H1 (cell line): ENCODE measurements around the gene RITA1. TPM values are rescaled to one million over a fixed set of nuclear protein-coding genes. Genes with fewer than 3 reads are reported as not detected.

Experiments used
- CBX5 ChIP-seq: fragments of 300-800, 300-1000 bp; sonication (generic); IDR thresholded peaks from 2 replicates; pipeline ENCODE4 v1.7.1; 2016; ENCODE audit warnings: antibody characterized with exemption, low read length, low read depth
- CHD1 ChIP-seq: IDR thresholded peaks from 2 replicates; pipeline ENCODE4 v1.6.1; 2012; ENCODE audit warnings: low read depth, low read length, improper control_type of control experiment
- EP300 ChIP-seq, 2 experiments: IDR thresholded peaks; 1 replicate in 1 of 2; 2 replicates in 1 of 2; pipeline ENCODE4 v1.6.1; 2011 to 2012; ENCODE audit warnings: low read depth in 2 of 2, low read length in 2 of 2, mild to moderate bottlenecking in 2 of 2, borderline replicate concordance in 1 of 2, inconsistent platforms in 1 of 2, moderate library complexity in 1 of 2
- HDAC2 ChIP-seq, 2 experiments: fragments of 300-600 bp in 1 of 2; sonication (generic) in 1 of 2; IDR thresholded peaks; 2 replicates each; pipeline ENCODE4 v1.6.1; 2011 to 2012; ENCODE audit warnings: low read depth in 2 of 2, low read length in 2 of 2, mild to moderate bottlenecking in 2 of 2, moderate library complexity in 2 of 2, borderline replicate concordance in 1 of 2, inconsistent platforms in 1 of 2
- HDAC6 ChIP-seq: IDR thresholded peaks from one replicate; pipeline ENCODE4 v1.7.1; 2012; ENCODE audit warnings: low read depth, mild to moderate bottlenecking, inconsistent platforms, low read length, moderate library complexity
- KDM1A ChIP-seq: fragments of 200-600, 300-600 bp; sonication (generic); IDR thresholded peaks from 2 replicates; pipeline ENCODE4 v1.7.1; 2016; ENCODE audit warnings: mild to moderate bottlenecking, low read length, borderline replicate concordance
- MAFK ChIP-seq: IDR thresholded peaks from 2 replicates; pipeline ENCODE4 v1.6.1; 2012; ENCODE audit warnings: low read depth, mild to moderate bottlenecking, improper control_type of control experiment, low read length
- PHF8 ChIP-seq: fragments of 200-600 bp; sonication (generic); conservative IDR thresholded peaks from 2 replicates; pipeline ENCODE4 v1.7.1; 2012; ENCODE audit warnings: low read depth, mild to moderate bottlenecking, inconsistent platforms, low read length, moderate library complexity
- POLR2A ChIP-seq, 2 experiments: IDR thresholded peaks; 1 replicate in 1 of 2; 2 replicates in 1 of 2; pipeline ENCODE4 v1.6.1; 2011; ENCODE audit warnings: low read depth in 2 of 2, low read length in 2 of 2, mild to moderate bottlenecking in 2 of 2; ENCODE audit errors: control extremely low read depth in 1 of 2
- RNF2 ChIP-seq: fragments of 200-900, 300-1000 bp; sonication (generic); IDR thresholded peaks from 2 replicates; pipeline ENCODE4 v1.7.1; 2016; ENCODE audit warnings: borderline replicate concordance, low read depth, mild to moderate bottlenecking, antibody characterized with exemption, low read length; ENCODE audit not compliant: poor library complexity, severe bottlenecking; ENCODE audit errors: missing control alignments
- SAP30 ChIP-seq: fragments of 300-600 bp; sonication (generic); IDR thresholded peaks from 2 replicates; pipeline ENCODE4 v1.7.1; 2012; ENCODE audit warnings: low read length, moderate library complexity, mild to moderate bottlenecking, inconsistent platforms; ENCODE audit not compliant: insufficient read depth, insufficient replicate concordance
- SP1 ChIP-seq: IDR thresholded peaks from 2 replicates; pipeline ENCODE4 v1.6.1; 2011; ENCODE audit warnings: low read depth, low read length
- SP4 ChIP-seq: IDR thresholded peaks from 2 replicates; pipeline ENCODE4 v1.6.1; 2012; ENCODE audit warnings: low read length, inconsistent platforms
- SRF ChIP-seq: IDR thresholded peaks from 2 replicates; pipeline ENCODE4 v1.6.1; 2011; ENCODE audit warnings: mild to moderate bottlenecking, low read depth, low read length, moderate library complexity
- TAF1 ChIP-seq: IDR thresholded peaks from 2 replicates; pipeline ENCODE4 v1.6.1; 2011; ENCODE audit warnings: mild to moderate bottlenecking, low read depth, low read length
- TEAD4 ChIP-seq: IDR thresholded peaks from 2 replicates; pipeline ENCODE4 v1.6.1; 2012; ENCODE audit warnings: low read depth, low read length, inconsistent platforms, mixed read lengths
- ZNF274 ChIP-seq: IDR thresholded peaks from 2 replicates; pipeline ENCODE4 v1.7.0; 2012; ENCODE audit warnings: low read length, borderline replicate concordance; ENCODE audit errors: extremely low read depth
- polyA plus RNA-seq, 7 experiments: library from polyadenylated mRNA; depleted of rRNA in 3 of 7; stranded (reverse) in 5 of 7; unstranded in 2 of 7; fragments of >200 nt in 5 of 7; fragments of 200-250 nt in 2 of 7; gene quantifications; 1 replicate in 5 of 7; 2 replicates in 1 of 7; 4 replicates in 1 of 7; pipeline versions ENCODE4 v1.2.1 to v1.2.3, GENCODE V29; 2011 to 2013; ENCODE audit warnings: missing spikeins in 2 of 7, mixed read lengths in 2 of 7
- total RNA-seq: library from RNA; stranded (reverse); fragmentation: NEBNext Ultra II Directional; extraction: Animal tissue kit (Norgen Biotek cat#: 25700); gene quantifications from 2 replicates; pipeline ENCODE4 v1.2.1, GENCODE V29; 2021
- TF ChIP-seq, protein P1 (sequence below), 3 experiments: IDR thresholded peaks; 1 replicate in 2 of 3; 2 replicates in 1 of 3; pipeline versions ENCODE4 v1.5.1 to v1.6.1; 2011; ENCODE audit warnings: low read length in 3 of 3, mild to moderate bottlenecking in 3 of 3, inconsistent platforms in 2 of 3, low read depth in 1 of 3, moderate library complexity in 1 of 3; ENCODE audit not compliant: insufficient read depth in 1 of 3; ENCODE audit errors: control extremely low read depth in 1 of 3
- TF ChIP-seq, protein P2 (sequence below): IDR thresholded peaks from 2 replicates; pipeline ENCODE4 v1.6.1; 2012; ENCODE audit warnings: low read length, inconsistent platforms

Gene RITA1
- total and polyA plus RNA-seq, 2 of the 8 experiments (the other 6 are each of a cell fraction or from before 2014, with no cell fraction given), result 24.1 to 25.8 TPM

DNA sequence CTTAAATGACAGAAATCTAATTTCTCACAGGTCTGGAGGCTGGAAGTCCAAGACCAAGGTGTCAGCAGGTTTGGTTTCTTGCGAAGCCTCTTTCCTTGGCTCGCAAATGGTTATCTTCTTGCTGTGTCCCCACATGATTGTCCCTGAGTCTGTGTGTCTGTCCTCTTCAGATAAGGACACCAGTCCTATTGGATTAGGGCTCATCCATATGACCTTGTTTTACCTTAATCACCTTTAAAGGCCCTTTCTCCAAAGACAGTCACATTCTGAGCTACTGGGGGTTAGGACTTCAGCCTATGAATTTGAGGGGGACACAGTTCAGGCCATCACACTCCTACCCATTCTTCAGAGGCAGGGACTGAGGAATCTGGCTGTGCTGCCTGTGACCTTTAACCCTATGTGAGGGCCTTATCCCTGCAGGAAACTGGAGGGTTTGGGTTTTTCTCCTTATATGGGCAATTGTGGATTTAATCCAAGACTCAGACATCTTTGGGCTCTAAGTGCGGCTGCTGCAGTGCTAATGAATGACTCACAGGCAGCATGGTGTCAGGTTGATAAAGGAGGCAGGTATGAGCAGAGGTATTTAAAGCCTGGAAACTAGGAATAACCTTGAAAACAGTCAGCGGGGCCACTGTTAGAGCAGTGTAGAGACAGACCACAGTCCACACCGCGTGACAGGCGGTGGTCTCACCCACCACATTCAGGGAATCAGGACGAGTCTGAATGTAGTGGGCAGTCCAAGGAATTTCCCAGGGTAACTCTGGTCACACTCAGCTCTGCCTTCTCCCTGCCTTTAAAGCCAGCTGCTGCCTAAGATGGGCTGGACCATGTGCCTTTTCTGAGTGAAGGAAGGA lies 45.9 kb downstream of the RITA1 start (continued):
- no peak for TF ChIP-seq RNF2
- TF ChIP-seq, protein P1, sequence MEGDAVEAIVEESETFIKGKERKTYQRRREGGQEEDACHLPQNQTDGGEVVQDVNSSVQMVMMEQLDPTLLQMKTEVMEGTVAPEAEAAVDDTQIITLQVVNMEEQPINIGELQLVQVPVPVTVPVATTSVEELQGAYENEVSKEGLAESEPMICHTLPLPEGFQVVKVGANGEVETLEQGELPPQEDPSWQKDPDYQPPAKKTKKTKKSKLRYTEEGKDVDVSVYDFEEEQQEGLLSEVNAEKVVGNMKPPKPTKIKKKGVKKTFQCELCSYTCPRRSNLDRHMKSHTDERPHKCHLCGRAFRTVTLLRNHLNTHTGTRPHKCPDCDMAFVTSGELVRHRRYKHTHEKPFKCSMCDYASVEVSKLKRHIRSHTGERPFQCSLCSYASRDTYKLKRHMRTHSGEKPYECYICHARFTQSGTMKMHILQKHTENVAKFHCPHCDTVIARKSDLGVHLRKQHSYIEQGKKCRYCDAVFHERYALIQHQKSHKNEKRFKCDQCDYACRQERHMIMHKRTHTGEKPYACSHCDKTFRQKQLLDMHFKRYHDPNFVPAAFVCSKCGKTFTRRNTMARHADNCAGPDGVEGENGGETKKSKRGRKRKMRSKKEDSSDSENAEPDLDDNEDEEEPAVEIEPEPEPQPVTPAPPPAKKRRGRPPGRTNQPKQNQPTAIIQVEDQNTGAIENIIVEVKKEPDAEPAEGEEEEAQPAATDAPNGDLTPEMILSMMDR (IDR thresholded peaks at IDR 0.05; ENCODE audit: control extremely low read depth in 1 of 3, insufficient read depth in 1 of 3, low read depth in 1 of 3, low read length in 3 of 3), result no peak
- TF ChIP-seq ZNF274, result no peak
- TF ChIP-seq SRF, result peak; percentile 97
- TF ChIP-seq SP1, result no peak
- no peak for TF ChIP-seq MAFK
- TF ChIP-seq CBX5, result no peak
- 0 out of 2 replicates have a peak, but pooled peaks have one; percentile 19 for TF ChIP-seq TAF1
- peak in 1 of 2 experiments; percentile 19; a peak in 1 of 3 replicates for TF ChIP-seq EP300 (IDR thresholded peaks at IDR 0.05; ENCODE audit: borderline replicate concordance in 1 of 2, low read depth in 2 of 2, low read length in 2 of 2)
- TF ChIP-seq SAP30, result no peak
- TF ChIP-seq CHD1, result no peak
- TF ChIP-seq TEAD4, result no peak
- no peak for TF ChIP-seq HDAC6
- no peak for TF ChIP-seq HDAC2 (IDR thresholded peaks at IDR 0.05; ENCODE audit: borderline replicate concordance in 1 of 2, low read depth in 2 of 2, low read length in 2 of 2)
- TF ChIP-seq KDM1A, result no peak
- TF ChIP-seq SP4, result no peak
- no peak for TF ChIP-seq PHF8
- TF ChIP-seq, protein P2, sequence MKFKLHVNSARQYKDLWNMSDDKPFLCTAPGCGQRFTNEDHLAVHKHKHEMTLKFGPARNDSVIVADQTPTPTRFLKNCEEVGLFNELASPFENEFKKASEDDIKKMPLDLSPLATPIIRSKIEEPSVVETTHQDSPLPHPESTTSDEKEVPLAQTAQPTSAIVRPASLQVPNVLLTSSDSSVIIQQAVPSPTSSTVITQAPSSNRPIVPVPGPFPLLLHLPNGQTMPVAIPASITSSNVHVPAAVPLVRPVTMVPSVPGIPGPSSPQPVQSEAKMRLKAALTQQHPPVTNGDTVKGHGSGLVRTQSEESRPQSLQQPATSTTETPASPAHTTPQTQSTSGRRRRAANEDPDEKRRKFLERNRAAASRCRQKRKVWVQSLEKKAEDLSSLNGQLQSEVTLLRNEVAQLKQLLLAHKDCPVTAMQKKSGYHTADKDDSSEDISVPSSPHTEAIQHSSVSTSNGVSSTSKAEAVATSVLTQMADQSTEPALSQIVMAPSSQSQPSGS, result no peak
- peak in 1 of 2 experiments; percentile 61; a peak in 1 of 3 replicates for TF ChIP-seq POLR2A (IDR thresholded peaks at IDR 0.05; ENCODE audit: control extremely low read depth in 1 of 2, low read depth in 2 of 2, low read length in 2 of 2)
